ENCODE data around the gene CRAT.

CRAT gene

DNA sequence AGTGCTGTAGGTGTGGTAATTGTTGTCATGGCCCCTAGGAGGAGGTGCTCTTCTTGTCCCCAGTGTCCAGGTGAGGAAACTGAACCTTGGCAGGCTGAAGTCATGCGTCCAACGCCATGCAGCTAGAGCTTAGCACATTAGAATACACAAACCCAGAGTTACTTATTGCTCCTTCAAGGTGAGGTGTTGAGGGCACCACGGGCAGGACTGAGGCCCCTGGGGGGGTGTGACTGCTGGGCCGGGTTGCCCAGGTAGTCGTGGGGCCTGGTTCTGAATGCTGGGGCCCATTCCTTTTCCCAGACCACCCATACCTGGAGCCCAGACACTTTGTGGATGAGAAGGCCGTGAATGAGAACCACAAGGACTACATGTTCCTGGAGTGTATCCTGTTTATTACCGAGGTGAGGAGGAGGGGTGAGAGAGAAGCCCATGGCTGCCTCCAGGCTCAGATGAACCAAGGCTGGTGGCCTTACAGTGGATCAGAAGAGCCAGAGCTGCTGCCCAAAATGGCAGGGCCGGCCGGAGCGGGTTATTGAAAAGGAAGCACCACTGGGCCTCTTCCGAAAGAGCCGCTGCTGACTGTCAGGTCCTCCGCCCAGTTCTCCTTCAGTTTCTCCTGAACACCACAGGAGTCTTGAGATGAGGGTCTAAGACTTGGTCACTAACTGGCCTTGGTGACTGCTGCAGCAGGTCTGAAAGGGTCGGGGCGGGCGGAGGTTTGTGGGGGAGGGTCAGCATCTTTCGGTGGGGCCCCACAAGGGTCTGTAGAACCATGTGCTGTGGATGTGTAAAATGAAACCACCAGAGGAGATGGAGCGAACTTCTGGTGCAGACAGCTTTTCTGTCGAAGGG is 26.9 kb upstream of the CRAT start:
- DNase-seq (no peak), ATAC-seq (ENCODE audit: insufficient read depth, low read depth) (no peak)
- Histone ChIP-seq H3K27ac (ENCODE audit: low read length) (no peak overlapping the region), H3K79me2 (ENCODE audit: insufficient read depth, low read length) (peaks cover 9% of the 10 kb centered on the region), H4K20me1 (ENCODE audit: insufficient read depth, low read length) (no peaks in the 10 kb centered on the region; the same call in 1 of the 2 replicates), H3K36me3 (ENCODE audit: insufficient read depth, low read length) (peaks cover 62% of the 10 kb centered on the region), H2AFZ (ENCODE audit: low read depth, low read length) (no peak overlapping the region), H3K9me3 (ENCODE audit: insufficient read depth, low read length, severe bottlenecking) (no peaks in the 10 kb centered on the region), H3K27me3 (ENCODE audit: insufficient read depth, low read length, poor library complexity) (no peaks in the 10 kb centered on the region), H3K4me3 (ENCODE audit: low read depth in 1 of 2, low read length in 2 of 2) (no peak overlapping the region), H3K4me1 (ENCODE audit: insufficient read depth, low read length) (peaks cover 39% of the 10 kb centered on the region), H3K9ac (ENCODE audit: low read depth, low read length) (no peak overlapping the region), H3K4me2 (ENCODE audit: insufficient read depth, low read length) (no peak overlapping the region)
- TF ChIP-seq, protein P1, sequence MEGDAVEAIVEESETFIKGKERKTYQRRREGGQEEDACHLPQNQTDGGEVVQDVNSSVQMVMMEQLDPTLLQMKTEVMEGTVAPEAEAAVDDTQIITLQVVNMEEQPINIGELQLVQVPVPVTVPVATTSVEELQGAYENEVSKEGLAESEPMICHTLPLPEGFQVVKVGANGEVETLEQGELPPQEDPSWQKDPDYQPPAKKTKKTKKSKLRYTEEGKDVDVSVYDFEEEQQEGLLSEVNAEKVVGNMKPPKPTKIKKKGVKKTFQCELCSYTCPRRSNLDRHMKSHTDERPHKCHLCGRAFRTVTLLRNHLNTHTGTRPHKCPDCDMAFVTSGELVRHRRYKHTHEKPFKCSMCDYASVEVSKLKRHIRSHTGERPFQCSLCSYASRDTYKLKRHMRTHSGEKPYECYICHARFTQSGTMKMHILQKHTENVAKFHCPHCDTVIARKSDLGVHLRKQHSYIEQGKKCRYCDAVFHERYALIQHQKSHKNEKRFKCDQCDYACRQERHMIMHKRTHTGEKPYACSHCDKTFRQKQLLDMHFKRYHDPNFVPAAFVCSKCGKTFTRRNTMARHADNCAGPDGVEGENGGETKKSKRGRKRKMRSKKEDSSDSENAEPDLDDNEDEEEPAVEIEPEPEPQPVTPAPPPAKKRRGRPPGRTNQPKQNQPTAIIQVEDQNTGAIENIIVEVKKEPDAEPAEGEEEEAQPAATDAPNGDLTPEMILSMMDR (IDR thresholded peaks at IDR 0.05; ENCODE audit: borderline replicate concordance, extremely low read depth, low read length, poor library complexity, severe bottlenecking), result no peak
- TF ChIP-seq EZH2 (IDR thresholded peaks at IDR 0.05; ENCODE audit: borderline replicate concordance, low read depth, low read length, severe bottlenecking), result no peak

DNA sequence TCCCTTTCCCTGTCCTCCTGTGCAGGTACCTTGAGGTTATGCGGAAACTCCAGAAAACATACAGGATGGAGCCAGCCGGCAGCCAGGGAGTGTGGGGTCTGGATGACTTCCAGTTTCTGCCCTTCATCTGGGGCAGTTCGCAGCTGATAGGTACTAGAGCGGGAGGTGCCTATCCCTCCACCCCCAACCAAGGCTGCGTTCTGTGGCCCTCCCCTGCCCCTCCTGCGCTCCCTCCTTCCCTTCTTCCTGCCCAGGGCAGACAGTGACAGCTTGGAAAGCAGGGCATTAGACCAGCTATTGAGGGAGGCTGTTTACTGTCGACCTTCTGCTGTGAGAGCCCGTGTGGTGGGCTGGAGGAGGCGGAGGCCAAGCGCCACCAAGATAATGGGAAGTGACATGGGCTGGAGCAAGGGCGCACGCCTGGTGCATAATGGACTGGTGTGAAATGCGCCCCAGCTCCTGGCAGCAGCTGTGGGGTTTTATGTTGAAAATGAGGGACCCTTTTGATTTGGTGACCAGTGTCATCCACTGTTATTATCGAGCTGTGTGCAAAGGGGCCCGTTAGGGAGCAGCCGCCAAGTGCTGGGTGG is 25.9 kb upstream of the CRAT start:
- no peaks in the 10 kb centered on the region for H3K9me3 ChIP-seq (ENCODE audit: insufficient read depth, low read length, severe bottlenecking)
- no peak overlapping the region for H3K27ac ChIP-seq (ENCODE audit: low read length)
- no peak overlapping the region for H3K4me2 ChIP-seq (ENCODE audit: insufficient read depth, low read length)
- ATAC-seq (ENCODE audit: insufficient read depth, low read depth) (no peak), DNase-seq (no peak)
- H3K4me1 ChIP-seq (ENCODE audit: insufficient read depth, low read length), result peaks cover 29% of the 10 kb centered on the region
- TF ChIP-seq, protein P1 (IDR thresholded peaks at IDR 0.05; ENCODE audit: borderline replicate concordance, extremely low read depth, low read length, poor library complexity, severe bottlenecking), result no peak
- no peak for TF ChIP-seq EZH2 (IDR thresholded peaks at IDR 0.05; ENCODE audit: borderline replicate concordance, low read depth, low read length, severe bottlenecking)
- H3K4me3 ChIP-seq (ENCODE audit: low read depth in 1 of 2, low read length in 2 of 2), result no peak overlapping the region
- H3K79me2 ChIP-seq (ENCODE audit: insufficient read depth, low read length), result peaks cover 8% of the 10 kb centered on the region
- H2AFZ ChIP-seq (ENCODE audit: low read depth, low read length), result no peak overlapping the region
- H4K20me1 ChIP-seq (ENCODE audit: insufficient read depth, low read length), result no peaks in the 10 kb centered on the region; the same call in 1 of the 2 replicates
- no peaks in the 10 kb centered on the region for H3K27me3 ChIP-seq (ENCODE audit: insufficient read depth, low read length, poor library complexity)
- peaks cover 61% of the 10 kb centered on the region for H3K36me3 ChIP-seq (ENCODE audit: insufficient read depth, low read length)
- no peak overlapping the region for H3K9ac ChIP-seq (ENCODE audit: low read depth, low read length)

DNA sequence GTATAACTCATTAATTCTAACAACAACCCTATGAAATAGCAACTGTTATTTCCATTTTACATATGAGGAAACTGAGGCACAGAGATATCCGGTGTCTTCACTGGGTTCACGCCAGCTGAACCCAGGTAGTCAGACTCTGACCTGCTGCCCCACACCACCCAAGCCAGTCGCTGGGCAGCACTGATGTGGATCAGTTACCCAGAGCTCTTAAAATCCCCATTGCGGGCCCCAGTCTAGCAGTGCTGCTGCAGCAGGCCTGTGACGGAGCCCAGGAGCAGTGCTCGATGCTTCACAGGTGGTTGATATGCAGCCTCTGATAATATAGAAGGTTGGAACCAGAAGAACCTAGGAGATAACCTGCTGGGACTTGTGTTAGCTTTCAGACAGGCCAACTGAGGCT is 24.9 kb upstream of the CRAT start:
- Histone ChIP-seq H3K4me2 (ENCODE audit: insufficient read depth, low read length) (no peak overlapping the region), H3K9me3 (ENCODE audit: insufficient read depth, low read length, severe bottlenecking) (no peaks in the 10 kb centered on the region), H3K27ac (ENCODE audit: low read length) (no peak overlapping the region), H3K36me3 (ENCODE audit: insufficient read depth, low read length) (peaks cover 68% of the 10 kb centered on the region), H2AFZ (ENCODE audit: low read depth, low read length) (no peak overlapping the region), H3K4me3 (ENCODE audit: low read depth in 1 of 2, low read length in 2 of 2) (no peak overlapping the region), H3K79me2 (ENCODE audit: insufficient read depth, low read length) (no peaks in the 10 kb centered on the region), H3K27me3 (ENCODE audit: insufficient read depth, low read length, poor library complexity) (no peaks in the 10 kb centered on the region), H3K9ac (ENCODE audit: low read depth, low read length) (no peak overlapping the region), H3K4me1 (ENCODE audit: insufficient read depth, low read length) (peaks cover 19% of the 10 kb centered on the region), H4K20me1 (ENCODE audit: insufficient read depth, low read length) (peaks cover 7% of the 10 kb centered on the region)
- ATAC-seq (ENCODE audit: insufficient read depth, low read depth) (no peak), DNase-seq (no peak)
- TF ChIP-seq EZH2 (IDR thresholded peaks at IDR 0.05; ENCODE audit: borderline replicate concordance, low read depth, low read length, severe bottlenecking), result no peak
- TF ChIP-seq, protein P1 (IDR thresholded peaks at IDR 0.05; ENCODE audit: borderline replicate concordance, extremely low read depth, low read length, poor library complexity, severe bottlenecking), result no peak
